Uterus (tissue), 4 donors: Measurements from ENCODE around the gene SMAD2. TPM values are rescaled to one million over a fixed set of nuclear protein-coding genes. Genes with fewer than 3 reads are reported as not detected.
A peak's percentile ranks its signal among the peaks of the same experiment; 100 is the strongest.

Source experiments
- DNase-seq, 2 donors: peaks; one replicate each; pipeline ENCODE4 v3.0.0-alpha.2; 2019 to 2020
- H3K27ac ChIP-seq, 2 donors: fragments of 200-600 bp; sonication (generic); 1 replicate in 1 of 2; 2 replicates in 1 of 2; pipeline ENCODE4 v1.5.1; 2016 to 2018
- H3K27me3 ChIP-seq, 2 donors: fragments of 200-600 bp; sonication (generic); one replicate each; pipeline ENCODE4 v1.5.1; 2018 to 2019; ENCODE audit warnings: control low read depth in 1 of 2
- H3K36me3 ChIP-seq, 2 donors: fragments of 200-600 bp; sonication (generic); one replicate each; pipeline ENCODE4 v1.5.1; 2019; ENCODE audit warnings: control low read depth in 1 of 2
- H3K4me1 ChIP-seq, 2 donors: fragments of 200-600 bp; sonication (generic); one replicate each; pipeline ENCODE4 v1.5.1; 2018 to 2019; ENCODE audit warnings: control low read depth in 1 of 2
- H3K4me3 ChIP-seq, 2 donors: fragments of 200-600 bp; sonication (generic); 1 replicate in 1 of 2; 2 replicates in 1 of 2; pipeline ENCODE4 v1.5.1; 2018 to 2019; ENCODE audit warnings: mild to moderate bottlenecking in 1 of 2
- H3K9me3 ChIP-seq, 2 donors: fragments of 200-600 bp; sonication (generic); one replicate each; pipeline ENCODE4 v1.5.1; 2019; ENCODE audit warnings: control low read depth in 1 of 2
- POLR2A ChIP-seq, 2 donors: fragments of 450-650 bp; IDR thresholded peaks; one replicate each; pipeline ENCODE4 v1.6.1; 2016; ENCODE audit warnings: antibody characterized with exemption in 2 of 2, mild to moderate bottlenecking in 1 of 2, moderate library complexity in 1 of 2
- intact Hi-C: fragments of 100-400 bp; cut with DNase I; formaldehyde crosslinking; loops from one replicate; pipeline ENCODE4 v1.15.1; 2023; ENCODE audit warnings: low total_unique reads
- total RNA-seq, 4 donors: library from RNA; depleted of rRNA in 3 of 4; stranded (reverse); fragments of >200 nt in 3 of 4; gene quantifications; one replicate each; pipeline versions ENCODE4 v1.1.0 to v1.2.4, GENCODE V29; 2014 to 2023
- TF ChIP-seq, protein P1 (sequence below), 4 experiments: fragments of 200-600 bp in 2 of 4; fragments of 450-650 bp in 2 of 4; sonication (generic) in 2 of 4; IDR thresholded peaks; one replicate each; pipeline ENCODE4 v1.5.1; 2016 to 2019; ENCODE audit warnings: antibody characterized with exemption in 4 of 4, mild to moderate bottlenecking in 2 of 4, moderate library complexity in 1 of 4
- donor health status: DM: yes; HTN: yes; CAD: no.

Gene SMAD2
- total RNA-seq, 4 donors from 2014 or later: 107 to 237 (median 142) TPM

DNA sequence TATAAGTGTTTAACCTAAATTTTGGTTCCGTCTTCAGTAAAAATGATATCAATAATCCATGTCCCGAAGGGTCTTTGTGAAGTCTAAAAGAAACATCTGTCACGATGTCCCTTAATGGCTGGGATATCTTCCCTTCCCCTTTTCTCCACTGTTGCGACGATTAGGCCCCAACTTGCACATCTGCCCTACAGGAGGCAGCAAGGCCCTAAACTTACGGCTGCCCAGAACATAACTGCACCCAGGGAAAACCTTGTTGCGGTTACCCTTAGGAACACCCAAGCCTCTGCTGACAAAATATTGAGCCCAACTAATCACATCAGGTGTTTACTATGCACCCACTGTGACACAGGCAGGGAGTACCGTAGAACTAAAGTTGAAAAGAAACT is 1.3 kb upstream of the SMAD2 start:
- intact Hi-C loops: no loop called here
- Histone ChIP-seq H3K27me3 (no peaks in the 10 kb centered on the region), H3K27ac (peak overlapping the region; percentile 95 to 99), H3K4me3 (peak overlapping the region; percentile 72 to 92), H3K9me3 (no peaks in the 10 kb centered on the region), H3K4me1 (peaks cover 0 to 8% of the 10 kb centered on the region in 2 donors), H3K36me3 (no peaks in the 10 kb centered on the region)
- peak in 1 of 2 donors; percentile 17 for DNase-seq
- TF ChIP-seq, protein P1, sequence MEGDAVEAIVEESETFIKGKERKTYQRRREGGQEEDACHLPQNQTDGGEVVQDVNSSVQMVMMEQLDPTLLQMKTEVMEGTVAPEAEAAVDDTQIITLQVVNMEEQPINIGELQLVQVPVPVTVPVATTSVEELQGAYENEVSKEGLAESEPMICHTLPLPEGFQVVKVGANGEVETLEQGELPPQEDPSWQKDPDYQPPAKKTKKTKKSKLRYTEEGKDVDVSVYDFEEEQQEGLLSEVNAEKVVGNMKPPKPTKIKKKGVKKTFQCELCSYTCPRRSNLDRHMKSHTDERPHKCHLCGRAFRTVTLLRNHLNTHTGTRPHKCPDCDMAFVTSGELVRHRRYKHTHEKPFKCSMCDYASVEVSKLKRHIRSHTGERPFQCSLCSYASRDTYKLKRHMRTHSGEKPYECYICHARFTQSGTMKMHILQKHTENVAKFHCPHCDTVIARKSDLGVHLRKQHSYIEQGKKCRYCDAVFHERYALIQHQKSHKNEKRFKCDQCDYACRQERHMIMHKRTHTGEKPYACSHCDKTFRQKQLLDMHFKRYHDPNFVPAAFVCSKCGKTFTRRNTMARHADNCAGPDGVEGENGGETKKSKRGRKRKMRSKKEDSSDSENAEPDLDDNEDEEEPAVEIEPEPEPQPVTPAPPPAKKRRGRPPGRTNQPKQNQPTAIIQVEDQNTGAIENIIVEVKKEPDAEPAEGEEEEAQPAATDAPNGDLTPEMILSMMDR (IDR thresholded peaks at IDR 0.05): no peak
- no peak for TF ChIP-seq POLR2A (IDR thresholded peaks at IDR 0.05)

DNA sequence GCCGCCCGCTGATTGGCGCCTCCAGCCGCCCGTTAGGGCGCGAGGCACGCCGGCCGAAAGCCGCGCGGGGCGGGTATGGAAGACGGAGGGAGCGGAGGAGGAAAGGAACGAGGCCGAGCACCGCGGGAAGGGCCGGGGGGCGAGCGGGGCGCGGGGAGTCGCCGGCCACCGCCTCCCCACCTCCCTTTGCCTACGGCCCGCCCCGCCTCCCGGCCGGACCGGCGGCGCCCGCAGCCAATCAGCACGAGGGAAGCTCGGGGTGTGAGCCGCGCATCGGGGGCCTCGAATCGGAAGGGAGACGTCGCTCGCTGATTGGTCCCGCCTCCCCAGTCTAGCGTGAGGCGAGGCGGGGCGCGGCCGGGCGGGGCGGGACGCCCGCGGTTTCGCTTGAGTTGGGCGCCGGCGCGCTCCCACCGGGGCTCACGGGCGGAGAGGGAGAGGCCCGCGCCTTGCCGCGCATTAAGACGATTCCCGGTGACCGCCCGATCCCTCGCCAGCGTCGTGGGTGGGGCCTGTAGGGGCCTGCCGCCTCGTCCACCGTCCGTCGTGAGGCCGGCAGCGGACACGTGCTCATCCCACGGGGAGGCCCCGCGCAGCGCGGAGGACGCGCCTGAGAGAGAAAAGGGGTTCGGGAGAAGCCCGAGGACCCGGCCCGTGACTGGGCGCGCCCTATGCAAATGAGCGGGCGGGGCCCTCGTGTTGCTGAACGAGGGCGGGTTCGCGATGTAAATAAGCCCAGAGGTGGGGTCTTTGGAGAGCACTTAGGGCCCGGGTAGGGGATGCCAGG is 665 bp upstream of the SMAD2 start:
- Histone ChIP-seq H3K27ac (peak overlapping the region; percentile 95 to 99), H3K27me3 (no peaks in the 10 kb centered on the region), H3K4me1 (peaks cover 0 to 8% of the 10 kb centered on the region in 2 donors), H3K4me3 (peak overlapping the region; percentile 72 to 92), H3K9me3 (no peaks in the 10 kb centered on the region), H3K36me3 (no peaks in the 10 kb centered on the region)
- DNase-seq: peak; percentile 95 to 96
- peak; percentile 39 to 77 for TF ChIP-seq POLR2A (IDR thresholded peaks at IDR 0.05)
- TF ChIP-seq, protein P1 (IDR thresholded peaks at IDR 0.05): peak in 1 of 4 experiments; percentile 17
- intact Hi-C loops: no loop called here

DNA sequence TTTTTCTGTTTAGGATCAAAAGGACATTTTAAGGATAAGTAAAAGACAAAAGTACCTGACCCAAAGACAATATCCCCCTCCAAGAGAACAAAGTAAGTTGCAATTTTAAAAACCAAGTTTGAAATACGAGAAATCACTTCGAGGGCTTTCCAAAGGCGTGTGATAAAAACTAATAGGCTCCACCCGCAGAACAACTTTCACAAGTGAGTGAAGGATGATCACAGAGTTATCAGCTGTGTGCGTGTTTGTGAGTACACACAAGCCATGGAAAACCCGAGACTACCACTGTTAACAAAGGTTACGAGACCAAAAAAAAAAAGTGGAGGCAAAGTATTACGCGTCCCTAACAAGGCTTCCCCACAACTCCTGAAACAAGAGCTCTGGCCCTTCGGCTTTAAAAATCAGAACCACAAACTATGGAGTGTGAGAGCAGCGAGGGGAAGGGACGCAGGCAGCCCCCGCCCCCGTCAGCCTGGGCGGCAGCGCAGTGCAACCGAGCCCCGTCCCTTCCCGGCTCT is 719 bp downstream of the SMAD2 start:
- DNase-seq: no peak
- intact Hi-C loops: no loop called here

DNA sequence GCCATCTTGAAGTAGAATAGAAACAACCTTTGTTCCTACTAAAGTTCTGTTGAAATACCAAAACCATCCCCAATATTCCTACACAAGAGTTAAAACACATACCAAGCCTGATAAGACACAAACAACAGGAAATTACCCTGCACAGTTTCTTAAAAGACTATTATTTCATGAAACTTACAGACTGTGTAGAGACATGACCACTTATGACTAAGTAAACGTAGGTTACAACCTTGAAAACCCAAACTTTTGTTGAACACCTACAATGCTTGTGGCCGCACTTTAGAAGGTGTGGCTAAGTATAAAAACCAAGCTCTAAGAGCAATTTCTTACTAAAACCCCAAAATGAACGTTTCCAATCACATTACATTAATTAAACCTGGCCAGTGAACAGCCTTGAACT is 2.0 kb downstream of the SMAD2 start:
- Histone ChIP-seq H3K4me1 (peaks cover 0 to 8% of the 10 kb centered on the region in 2 donors), H3K4me3 (peak overlapping the region in 1 of 2 donors; percentile 72), H3K27me3 (no peaks in the 10 kb centered on the region), H3K36me3 (no peaks in the 10 kb centered on the region), H3K9me3 (no peaks in the 10 kb centered on the region), H3K27ac (no peak overlapping the region)
- intact Hi-C loops: no loop called here
- DNase-seq: no peak
- no peak for TF ChIP-seq POLR2A (IDR thresholded peaks at IDR 0.05)
- TF ChIP-seq, protein P1 (IDR thresholded peaks at IDR 0.05): no peak

More for the DNA sequence above, 719 bp downstream of the SMAD2 start:
- no peaks in the 10 kb centered on the region for H3K36me3 ChIP-seq
- H3K4me1 ChIP-seq: peaks cover 0 to 8% of the 10 kb centered on the region in 2 donors
- H3K9me3 ChIP-seq: no peaks in the 10 kb centered on the region
- TF ChIP-seq, protein P1 (IDR thresholded peaks at IDR 0.05): no peak
- TF ChIP-seq POLR2A (IDR thresholded peaks at IDR 0.05): no peak
- H3K4me3 ChIP-seq: peak overlapping the region; percentile 72 to 92
- H3K27me3 ChIP-seq: no peaks in the 10 kb centered on the region
- peak overlapping the region; percentile 95 to 99 for H3K27ac ChIP-seq
